Activated CD4-positive, alpha-beta memory T cell treated with anti-CD3 and anti-CD28 coated beads for 36 hours (primary cell): Measurements from ENCODE around the gene TNNI2. TPM values are rescaled to one million over a fixed set of nuclear protein-coding genes. Genes with fewer than 3 reads are reported as not detected.
"Not testable (repeated sequence)": the region's sequence is repeated elsewhere in the genome, so short reads cannot be mapped to it uniquely, and the experiment has no call there.

Experiments used
- CTCF ChIA-PET: fragments of 350-600 bp; sonication (Branson Sonifier 250); formaldehyde crosslinking; loops from one replicate; lab custom pipeline; 2021; ENCODE audit warnings: antibody characterized with exemption, inconsistent platforms; lab: Charles Lee
- POLR2A ChIA-PET: fragments of 350-600 bp; sonication (Branson Sonifier 250); formaldehyde crosslinking; loops from one replicate; lab custom pipeline; 2021; ENCODE audit warnings: antibody characterized with exemption; lab: Charles Lee
- DNase-seq: peaks from one replicate; pipeline ENCODE4 v3.0.0-alpha.2; 2020
- H3K27ac Mint-ChIP-seq: one replicate; pipeline ENCODE4 v1.8.0; 2021; ENCODE audit warnings: mixed read lengths
- H3K27me3 Mint-ChIP-seq: one replicate; pipeline ENCODE4 v1.8.0; 2021; ENCODE audit warnings: mixed read lengths
- H3K36me3 Mint-ChIP-seq: one replicate; pipeline ENCODE4 v1.8.0; 2021; ENCODE audit warnings: mixed read lengths
- H3K4me1 Mint-ChIP-seq: one replicate; pipeline ENCODE4 v1.8.0; 2021; ENCODE audit warnings: low read depth, mixed read lengths
- H3K4me3 Mint-ChIP-seq: one replicate; pipeline ENCODE4 v1.8.0; 2021; ENCODE audit warnings: mild to moderate bottlenecking, mixed read lengths
- H3K9me3 Mint-ChIP-seq: one replicate; pipeline ENCODE4 v1.8.0; 2021; ENCODE audit warnings: mixed read lengths
- intact Hi-C: fragments of 100-400 bp; cut with micrococcal nuclease; formaldehyde crosslinking; loops from one replicate; pipeline ENCODE4 v1.15.1; 2023
- total RNA-seq, 2 experiments: library from RNA; stranded (reverse); gene quantifications; one replicate each; pipeline ENCODE4 v1.2.3, GENCODE V29; 2021

Gene TNNI2
- total RNA-seq, 2 experiments from 2014 or later = not detected

DNA sequence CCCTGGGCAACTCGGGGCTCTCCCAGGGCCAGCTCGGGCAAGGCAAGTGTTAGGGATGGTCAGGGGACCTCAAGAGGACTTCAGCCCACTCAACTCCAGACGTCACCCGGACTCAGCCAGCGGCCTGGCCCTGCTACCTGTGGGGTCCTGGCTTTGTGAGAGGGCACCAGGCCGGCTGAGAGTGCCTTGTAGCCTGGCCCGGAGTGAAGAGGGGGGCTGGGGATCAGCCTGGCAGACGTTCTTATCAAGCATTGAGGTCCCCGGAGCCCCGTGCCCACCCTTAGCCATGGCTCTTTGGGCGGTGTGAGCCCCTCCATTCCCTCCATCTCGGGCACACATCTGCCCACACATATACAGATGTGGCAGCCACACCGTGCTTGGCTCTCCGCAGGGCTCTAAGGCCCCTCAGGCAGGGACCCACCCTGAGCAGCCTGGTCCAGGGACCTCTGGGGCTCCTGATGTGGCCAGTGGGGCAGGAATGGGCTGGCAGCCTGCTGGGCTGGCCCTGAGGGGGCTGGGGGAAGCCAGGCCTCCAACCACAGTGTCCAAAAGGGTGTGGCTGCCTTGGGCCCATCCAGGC, 29.4 kb downstream of the TNNI2 start:
- no peak overlapping the region for H3K27ac Mint-ChIP-seq
- DNase-seq = no peak
- no peak overlapping the region for H3K4me3 Mint-ChIP-seq
- CTCF ChIA-PET = no interaction called here
- intact Hi-C loops = no loop called here
- peaks cover 56% of the 10 kb centered on the region for H3K4me1 Mint-ChIP-seq
- POLR2A ChIA-PET = interaction anchor here (2.8 kb wide), 1 partner anchor 13 kb away, joined by 13 read pairs; no protein-coding TSS in a partner anchor
- H3K27me3 Mint-ChIP-seq = no peaks in the 10 kb centered on the region
- H3K36me3 Mint-ChIP-seq = peaks cover 3% of the 10 kb centered on the region
- H3K9me3 Mint-ChIP-seq = no peaks in the 10 kb centered on the region

- ChIA-PET POLR2A (interaction anchor here (0.6 to 2.8 kb wide), 2 partner anchors 12 to 14 kb away, joined by 3 to 13 read pairs; no protein-coding TSS in a partner anchor), CTCF (interaction anchor here (0.6 to 3.1 kb wide), 4 partner anchors 9 to 132 kb away, joined by 3 to 18 read pairs (median 4); no protein-coding TSS in a partner anchor)
- H3K36me3 Mint-ChIP-seq = peaks cover 3% of the 10 kb centered on the region
- peaks cover 56% of the 10 kb centered on the region for H3K4me1 Mint-ChIP-seq
- peak overlapping the region; percentile 23 for H3K4me3 Mint-ChIP-seq
- no peak for DNase-seq
- no peaks in the 10 kb centered on the region for H3K9me3 Mint-ChIP-seq
- no peaks in the 10 kb centered on the region for H3K27me3 Mint-ChIP-seq
- H3K27ac Mint-ChIP-seq = peak overlapping the region; percentile 38
- intact Hi-C loops = no loop called here
Observed at GRCh38 chr11:1868636-1869291, 30.0 kb downstream of the TNNI2 start.

DNA sequence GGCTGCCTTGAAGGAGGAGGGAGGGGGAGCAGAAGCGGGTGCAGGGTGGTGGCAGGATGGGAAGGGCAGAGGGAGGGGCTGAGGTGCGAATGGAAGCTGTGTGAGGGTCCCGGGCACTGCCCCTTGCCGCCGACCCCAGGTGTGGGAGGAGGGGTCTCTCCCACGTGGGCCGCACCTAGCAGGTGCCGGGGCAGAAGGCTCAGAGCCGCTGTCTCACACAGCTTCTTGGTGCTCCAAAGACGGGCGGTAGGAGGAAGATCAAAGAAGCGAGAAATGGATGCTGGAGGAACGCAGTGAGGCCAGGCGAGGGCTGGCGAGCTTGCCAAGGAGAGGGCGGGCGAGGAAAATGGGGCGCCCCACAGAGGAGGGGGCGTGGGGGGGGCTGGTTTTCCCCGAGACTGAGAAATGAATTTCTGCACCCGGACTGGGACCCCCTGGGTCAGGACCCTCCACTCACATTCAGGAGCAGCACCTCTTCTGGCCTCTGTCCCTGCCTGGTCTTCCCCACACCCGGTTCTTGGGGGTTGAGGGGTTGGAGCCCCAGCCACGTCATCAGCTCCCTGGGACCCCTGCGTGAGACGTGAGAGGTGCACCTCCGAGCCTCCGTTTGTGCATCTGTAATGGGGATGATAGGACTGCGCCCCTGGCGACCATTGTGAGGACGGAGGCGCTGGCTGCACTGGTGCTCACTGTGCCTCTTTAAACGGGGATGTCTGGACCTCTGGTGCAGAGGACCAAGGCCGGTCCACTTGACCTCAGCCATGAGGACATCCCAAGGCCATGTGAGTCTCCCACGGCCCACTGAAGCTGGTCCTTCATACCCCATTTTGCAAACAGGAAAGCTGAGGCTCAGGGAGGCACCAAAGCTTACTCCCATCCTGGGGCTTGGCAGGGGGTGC, 30.9 kb downstream of the TNNI2 start:
- DNase-seq = no peak
- ChIA-PET CTCF (interaction anchor here (0.6 to 3.1 kb wide), 5 partner anchors 13 to 176 kb away, joined by 3 to 18 read pairs (median 5); no protein-coding TSS in a partner anchor), POLR2A (interaction anchor here (0.6 to 2.8 kb wide), 2 partner anchors 13 to 15 kb away, joined by 3 to 13 read pairs; no protein-coding TSS in a partner anchor)
- H3K27ac Mint-ChIP-seq = no peak overlapping the region
- intact Hi-C loops = no loop called here
- H3K4me3 Mint-ChIP-seq = peak overlapping the region; percentile 23
- no peaks in the 10 kb centered on the region for H3K9me3 Mint-ChIP-seq
- H3K27me3 Mint-ChIP-seq = no peaks in the 10 kb centered on the region
- peaks cover 3% of the 10 kb centered on the region for H3K36me3 Mint-ChIP-seq
- peaks cover 54% of the 10 kb centered on the region for H3K4me1 Mint-ChIP-seq

DNA sequence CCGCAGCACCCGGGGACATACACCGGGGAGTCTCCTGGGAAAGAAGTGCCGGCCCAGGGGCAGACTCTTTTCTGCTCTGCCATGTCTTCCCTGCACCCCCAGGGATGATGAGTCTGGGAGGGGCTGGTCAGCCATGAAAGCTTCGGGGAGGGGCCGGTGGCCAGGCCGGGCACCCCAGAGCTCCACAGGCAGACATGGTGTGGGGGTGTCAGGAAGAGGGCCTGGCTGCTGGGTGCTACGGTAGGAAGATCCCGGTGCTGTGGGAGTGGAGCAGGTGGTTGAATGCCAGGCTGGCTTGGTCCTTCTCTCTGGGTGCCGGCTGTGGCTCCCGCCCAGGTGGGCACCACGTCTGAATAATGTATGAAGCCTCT, 31.5 kb downstream of the TNNI2 start:
- Mint-ChIP-seq H3K27me3 (no peaks in the 10 kb centered on the region), H3K27ac (no peak overlapping the region), H3K4me3 (no peak overlapping the region), H3K9me3 (no peaks in the 10 kb centered on the region), H3K4me1 (peaks cover 53% of the 10 kb centered on the region), H3K36me3 (peaks cover 2% of the 10 kb centered on the region)
- CTCF ChIA-PET = interaction anchor here (1.4 to 3.1 kb wide), 3 partner anchors 12 to 176 kb away, joined by 3 to 18 read pairs (median 7); no protein-coding TSS in a partner anchor
- DNase-seq = no peak
- intact Hi-C loops = no loop called here
- POLR2A ChIA-PET = interaction anchor here (2.8 kb wide), 1 partner anchor 16 kb away, joined by 13 read pairs; no protein-coding TSS in a partner anchor

DNA sequence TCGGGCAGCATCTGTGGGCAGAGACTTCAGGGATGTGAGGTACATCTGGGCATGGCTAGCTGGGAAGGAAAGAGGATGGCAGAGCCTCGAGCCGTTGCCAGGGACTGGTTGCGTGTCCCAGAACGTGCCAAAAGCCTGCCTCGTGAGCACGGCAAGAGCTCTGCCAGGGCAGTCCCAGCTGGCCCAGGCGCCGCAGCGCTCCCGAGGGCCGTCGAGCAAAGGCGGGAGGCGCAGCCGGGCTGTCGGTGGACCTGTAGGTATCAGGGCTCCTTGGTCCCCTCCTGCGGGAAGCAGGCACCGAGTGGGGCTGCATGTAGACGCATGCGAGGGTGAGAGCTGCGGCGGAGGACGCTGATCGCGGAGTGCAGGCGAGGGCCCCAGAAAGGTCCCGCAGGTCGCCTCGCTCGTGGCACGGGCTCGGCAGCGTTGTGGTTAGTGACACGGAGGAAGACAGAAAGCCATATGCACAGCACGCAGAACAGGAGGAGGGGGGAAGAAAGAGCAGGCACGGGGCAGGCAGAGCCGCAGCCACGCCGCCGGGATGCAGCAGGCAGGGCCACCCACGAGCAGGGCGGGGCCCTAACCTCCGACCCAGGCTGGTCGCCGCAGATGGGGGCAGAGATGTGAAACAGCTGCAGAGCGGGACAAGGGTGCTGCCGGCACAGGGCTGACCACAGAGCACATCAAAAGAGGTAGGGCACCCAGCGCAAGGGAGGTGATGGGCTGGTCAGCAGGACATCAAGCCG, 32.1 kb downstream of the TNNI2 start:
- DNase-seq = peak; percentile 51
- peak overlapping the region; percentile 13 for H3K4me3 Mint-ChIP-seq
- H3K36me3 Mint-ChIP-seq = no peaks in the 10 kb centered on the region
- CTCF ChIA-PET = interaction anchor here (0.8 to 3.1 kb wide), 3 partner anchors 12 to 218 kb away, joined by 4 to 18 read pairs (median 7); no protein-coding TSS in a partner anchor
- H3K4me1 Mint-ChIP-seq = peaks cover 50% of the 10 kb centered on the region
- H3K9me3 Mint-ChIP-seq = no peaks in the 10 kb centered on the region
- intact Hi-C loops = loop anchor here (1.0 kb wide), 1 partner anchor 17 kb away; no protein-coding TSS in a partner anchor
- POLR2A ChIA-PET = interaction anchor here (2.8 kb wide), 1 partner anchor 16 kb away, joined by 13 read pairs; no protein-coding TSS in a partner anchor
- H3K27ac Mint-ChIP-seq = no peak overlapping the region
- H3K27me3 Mint-ChIP-seq = no peaks in the 10 kb centered on the region

- no peaks in the 10 kb centered on the region for H3K27me3 Mint-ChIP-seq
- intact Hi-C loops = loop anchor here (1.0 kb wide), 1 partner anchor 17 kb away; no protein-coding TSS in a partner anchor
- H3K27ac Mint-ChIP-seq = no peak overlapping the region
- ChIA-PET POLR2A (no interaction called here), CTCF (interaction anchor here (0.8 to 3.1 kb wide), 2 partner anchors 11 to 219 kb away, joined by 4 to 18 read pairs; no protein-coding TSS in a partner anchor)
- no peak overlapping the region for H3K4me3 Mint-ChIP-seq
- no peak for DNase-seq
- H3K4me1 Mint-ChIP-seq = peaks cover 50% of the 10 kb centered on the region
- H3K36me3 Mint-ChIP-seq = no peaks in the 10 kb centered on the region
- no peaks in the 10 kb centered on the region for H3K9me3 Mint-ChIP-seq
Observed at GRCh38 chr11:1871531-1871930, 32.8 kb downstream of the TNNI2 start.

- Mint-ChIP-seq H3K4me1 (peaks cover 45% of the 10 kb centered on the region), H3K27me3 (no peaks in the 10 kb centered on the region), H3K9me3 (no peaks in the 10 kb centered on the region), H3K27ac (peak overlapping the region; percentile 8), H3K36me3 (no peaks in the 10 kb centered on the region), H3K4me3 (no peak overlapping the region)
- intact Hi-C loops = no loop called here
- CTCF ChIA-PET = interaction anchor here (0.7 to 1.2 kb wide), 2 partner anchors 10 to 40 kb away, joined by 3 to 4 read pairs; no protein-coding TSS in a partner anchor
- no peak for DNase-seq
- POLR2A ChIA-PET = no interaction called here
Observed at GRCh38 chr11:1872267-1872985, 33.6 kb downstream of the TNNI2 start.

DNA sequence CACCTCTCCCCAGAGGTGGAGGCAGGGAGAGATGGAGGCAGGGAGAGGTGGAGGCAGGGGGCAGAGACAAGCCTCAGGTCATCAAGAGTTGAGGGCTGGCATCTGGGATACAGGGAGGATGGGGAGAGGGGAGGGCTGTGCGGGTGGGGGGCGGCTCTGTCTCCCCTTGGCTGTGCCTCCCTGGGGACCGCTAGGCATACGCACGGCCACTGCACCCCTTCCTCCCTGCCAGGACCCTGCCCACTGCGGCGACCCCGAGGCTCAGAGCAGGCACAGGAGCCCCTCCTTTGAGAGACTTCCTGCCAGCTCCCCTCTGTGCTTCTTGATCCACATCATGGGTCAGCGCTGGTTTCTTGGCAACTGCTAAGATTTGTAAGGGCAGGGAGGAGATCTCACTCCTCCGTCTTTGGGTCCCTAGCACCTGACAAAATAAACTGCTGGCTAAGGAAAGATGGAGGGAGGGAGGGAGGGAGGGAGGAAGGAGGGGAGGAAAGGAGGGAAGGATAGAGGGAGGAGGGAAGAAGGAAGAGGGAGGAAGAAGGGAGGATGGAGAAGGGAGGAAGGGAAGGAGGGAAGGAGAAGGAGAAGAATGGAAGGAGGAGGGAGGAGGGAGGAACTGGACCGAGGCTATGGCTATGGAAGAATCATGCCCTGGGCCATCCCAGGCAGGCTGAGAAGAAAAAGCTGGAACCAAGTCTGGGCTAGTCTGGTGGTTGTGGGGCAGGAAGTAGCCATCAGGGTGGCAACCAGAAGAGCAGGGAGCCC, 34.4 kb downstream of the TNNI2 start:
- DNase-seq = no peak
- H3K27ac Mint-ChIP-seq = no peak overlapping the region
- H3K36me3 Mint-ChIP-seq = no peaks in the 10 kb centered on the region
- intact Hi-C loops = no loop called here
- CTCF ChIA-PET = interaction anchor here (0.7 to 1.2 kb wide), 2 partner anchors 9 to 40 kb away, joined by 3 to 4 read pairs; no protein-coding TSS in a partner anchor
- H3K4me3 Mint-ChIP-seq = no peak overlapping the region
- POLR2A ChIA-PET = no interaction called here
- no peaks in the 10 kb centered on the region for H3K27me3 Mint-ChIP-seq
- H3K9me3 Mint-ChIP-seq = no peaks in the 10 kb centered on the region
- H3K4me1 Mint-ChIP-seq = peaks cover 40% of the 10 kb centered on the region

GRCh38 chr11:1873813-1874150, 35.0 kb downstream of the TNNI2 start:
- CTCF ChIA-PET = not testable (repeated sequence)

DNA sequence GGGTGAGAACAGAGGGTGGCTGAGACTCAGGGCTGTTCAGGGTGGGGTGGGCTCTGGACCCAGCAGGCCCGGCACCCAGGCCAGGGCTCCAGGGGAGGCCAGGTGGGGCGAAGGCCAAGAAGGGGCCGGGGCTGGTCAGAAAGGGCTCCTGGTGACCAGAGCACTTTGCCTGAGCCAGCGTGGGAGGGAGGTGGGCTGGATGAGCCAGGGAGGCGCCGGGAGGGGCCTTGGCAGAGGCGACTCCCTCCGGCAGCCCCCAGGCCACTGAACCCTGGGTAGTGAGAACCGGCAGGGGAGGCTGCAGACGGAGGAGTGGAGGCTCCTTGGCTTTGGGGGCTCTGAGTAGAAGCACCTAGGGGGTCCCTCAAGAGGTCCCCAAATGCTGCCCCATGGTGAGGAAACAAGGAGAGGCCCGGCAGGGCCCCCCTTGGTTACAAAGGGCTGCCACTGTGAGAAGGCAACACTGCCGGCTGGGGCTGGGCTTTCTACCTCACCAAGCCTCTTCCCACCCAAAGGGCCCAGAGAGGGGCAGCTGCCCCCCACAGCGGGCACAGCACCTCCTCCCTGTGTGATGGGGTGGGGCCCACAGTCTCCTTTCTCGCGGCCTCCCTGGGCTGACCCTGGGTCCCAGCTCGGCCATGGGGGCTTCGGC, 35.8 kb downstream of the TNNI2 start:
- H3K4me3 Mint-ChIP-seq, POLR2A ChIA-PET, H3K27ac Mint-ChIP-seq, DNase-seq, H3K9me3 Mint-ChIP-seq, H3K27me3 Mint-ChIP-seq, H3K36me3 Mint-ChIP-seq, intact Hi-C loops: not testable (repeated sequence)
- CTCF ChIA-PET = interaction anchor here (0.6 to 2.6 kb wide), 2 partner anchors 21 to 222 kb away, joined by 3 to 7 read pairs; partner anchors contain the start of gene LSP1
- H3K4me1 Mint-ChIP-seq = peaks cover 30% of the 10 kb centered on the region

More at GRCh38 chr11:1873813-1874150, 35.0 kb downstream of the TNNI2 start:
- H3K9me3 Mint-ChIP-seq, H3K27me3 Mint-ChIP-seq, POLR2A ChIA-PET, H3K27ac Mint-ChIP-seq, intact Hi-C loops, H3K4me3 Mint-ChIP-seq, H3K36me3 Mint-ChIP-seq, DNase-seq: not testable (repeated sequence)
- H3K4me1 Mint-ChIP-seq = peaks cover 38% of the 10 kb centered on the region
